GM13976 (cell line): Measurements from ENCODE around the gene PSME2.

Experiments used
- DNase-seq: peaks from one replicate; pipeline ENCODE4 v3.0.0; 2012; ENCODE audit warnings: low spot score
- in situ Hi-C: fragments of 300-500 bp; cut with MboI; formaldehyde crosslinking; loops from one replicate; pipeline ENCODE4 v1.12.0; 2022; ENCODE audit warnings: low sequenced_read_pairs, mixed read lengths, inconsistent platforms; ENCODE audit not compliant: unreplicated experiment
- TF ChIP-seq, protein P1 (sequence below): IDR thresholded peaks from 2 replicates; pipeline ENCODE4 v1.5.1; 2012; ENCODE audit warnings: borderline replicate concordance, mild to moderate bottlenecking; ENCODE audit not compliant: insufficient read depth; ENCODE audit errors: extremely low read depth, missing control alignments, control extremely low read depth

The PSME2 gene

GRCh38 chr14:24139272-24139934 lies 7.0 kb downstream of the PSME2 start:
- TF ChIP-seq, protein P1, sequence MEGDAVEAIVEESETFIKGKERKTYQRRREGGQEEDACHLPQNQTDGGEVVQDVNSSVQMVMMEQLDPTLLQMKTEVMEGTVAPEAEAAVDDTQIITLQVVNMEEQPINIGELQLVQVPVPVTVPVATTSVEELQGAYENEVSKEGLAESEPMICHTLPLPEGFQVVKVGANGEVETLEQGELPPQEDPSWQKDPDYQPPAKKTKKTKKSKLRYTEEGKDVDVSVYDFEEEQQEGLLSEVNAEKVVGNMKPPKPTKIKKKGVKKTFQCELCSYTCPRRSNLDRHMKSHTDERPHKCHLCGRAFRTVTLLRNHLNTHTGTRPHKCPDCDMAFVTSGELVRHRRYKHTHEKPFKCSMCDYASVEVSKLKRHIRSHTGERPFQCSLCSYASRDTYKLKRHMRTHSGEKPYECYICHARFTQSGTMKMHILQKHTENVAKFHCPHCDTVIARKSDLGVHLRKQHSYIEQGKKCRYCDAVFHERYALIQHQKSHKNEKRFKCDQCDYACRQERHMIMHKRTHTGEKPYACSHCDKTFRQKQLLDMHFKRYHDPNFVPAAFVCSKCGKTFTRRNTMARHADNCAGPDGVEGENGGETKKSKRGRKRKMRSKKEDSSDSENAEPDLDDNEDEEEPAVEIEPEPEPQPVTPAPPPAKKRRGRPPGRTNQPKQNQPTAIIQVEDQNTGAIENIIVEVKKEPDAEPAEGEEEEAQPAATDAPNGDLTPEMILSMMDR: peak; percentile 9
- DNase-seq: no peak
- in situ Hi-C loops: no loop called here

GRCh38 chr14:24138396-24139271 lies 7.8 kb downstream of the PSME2 start:
- TF ChIP-seq, protein P1: no peak
- in situ Hi-C loops: no loop called here
- no peak for DNase-seq

GRCh38 chr14:24137529-24138395 lies 8.6 kb downstream of the PSME2 start:
- in situ Hi-C loops: no loop called here
- no peak for DNase-seq
- TF ChIP-seq, protein P1: no peak

DNA sequence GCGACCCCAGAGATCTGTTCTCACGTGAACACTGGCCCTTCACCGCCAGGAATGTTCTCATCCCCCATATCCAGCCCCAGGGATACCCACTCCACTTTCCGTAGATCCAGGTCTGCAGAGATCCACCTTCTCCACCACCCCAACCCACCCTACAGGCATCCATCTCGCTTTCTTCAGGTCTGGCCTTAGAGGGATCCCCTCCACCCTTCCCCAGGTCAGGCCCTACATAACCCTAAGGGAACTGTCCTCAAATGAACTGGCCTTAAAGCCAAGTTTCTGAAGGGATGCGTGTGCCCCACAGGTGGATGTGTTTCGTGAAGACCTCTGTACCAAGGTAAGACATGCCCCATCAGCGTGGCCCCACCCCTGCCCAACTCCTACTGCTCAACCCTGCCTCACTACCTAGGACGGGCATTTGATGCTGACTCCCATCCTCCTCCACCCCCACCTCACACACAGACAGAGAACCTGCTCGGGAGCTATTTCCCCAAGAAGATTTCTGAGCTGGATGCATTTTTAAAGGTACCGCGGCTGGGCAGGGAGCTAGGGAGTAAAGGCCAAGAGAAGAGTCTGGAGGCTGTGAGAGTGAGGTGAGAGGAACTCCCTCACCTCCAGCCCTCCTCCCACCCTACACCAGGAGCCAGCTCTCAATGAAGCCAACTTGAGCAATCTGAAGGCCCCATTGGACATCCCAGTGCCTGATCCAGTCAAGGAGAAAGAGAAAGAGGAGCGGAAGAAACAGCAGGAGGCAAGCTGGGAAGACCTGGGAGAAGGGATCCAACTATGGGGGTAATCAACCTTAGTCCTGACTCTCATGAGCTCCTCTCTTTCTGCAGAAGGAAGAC lies 9.5 kb downstream of the PSME2 start:
- no peak for DNase-seq
- TF ChIP-seq, protein P1: no peak
- in situ Hi-C loops: no loop called here

- in situ Hi-C loops: no loop called here
- peak; percentile 97 for DNase-seq
- TF ChIP-seq, protein P1: no peak
Measured at GRCh38 chr14:24135834-24136683, 10.4 kb downstream of the PSME2 start, which contains the start of gene PSME1. TSS of gene PSME1 (plus strand) at chr14:24136194. CDS start at chr14:24136263, 69 bp downstream.
